Activated gamma-delta T cell treated with Interleukin-2 at 50 U/mL for 16 hours (primary cell): ENCODE results near the gene EEIG2.
"Not testable (repeated sequence)": the region's sequence is repeated elsewhere in the genome, so short reads cannot be mapped to it uniquely, and the experiment has no call there.

Source experiments
- DNase-seq: peaks from one replicate; pipeline ENCODE4 v3.0.0-alpha.2; 2020

Gene EEIG2

DNA sequence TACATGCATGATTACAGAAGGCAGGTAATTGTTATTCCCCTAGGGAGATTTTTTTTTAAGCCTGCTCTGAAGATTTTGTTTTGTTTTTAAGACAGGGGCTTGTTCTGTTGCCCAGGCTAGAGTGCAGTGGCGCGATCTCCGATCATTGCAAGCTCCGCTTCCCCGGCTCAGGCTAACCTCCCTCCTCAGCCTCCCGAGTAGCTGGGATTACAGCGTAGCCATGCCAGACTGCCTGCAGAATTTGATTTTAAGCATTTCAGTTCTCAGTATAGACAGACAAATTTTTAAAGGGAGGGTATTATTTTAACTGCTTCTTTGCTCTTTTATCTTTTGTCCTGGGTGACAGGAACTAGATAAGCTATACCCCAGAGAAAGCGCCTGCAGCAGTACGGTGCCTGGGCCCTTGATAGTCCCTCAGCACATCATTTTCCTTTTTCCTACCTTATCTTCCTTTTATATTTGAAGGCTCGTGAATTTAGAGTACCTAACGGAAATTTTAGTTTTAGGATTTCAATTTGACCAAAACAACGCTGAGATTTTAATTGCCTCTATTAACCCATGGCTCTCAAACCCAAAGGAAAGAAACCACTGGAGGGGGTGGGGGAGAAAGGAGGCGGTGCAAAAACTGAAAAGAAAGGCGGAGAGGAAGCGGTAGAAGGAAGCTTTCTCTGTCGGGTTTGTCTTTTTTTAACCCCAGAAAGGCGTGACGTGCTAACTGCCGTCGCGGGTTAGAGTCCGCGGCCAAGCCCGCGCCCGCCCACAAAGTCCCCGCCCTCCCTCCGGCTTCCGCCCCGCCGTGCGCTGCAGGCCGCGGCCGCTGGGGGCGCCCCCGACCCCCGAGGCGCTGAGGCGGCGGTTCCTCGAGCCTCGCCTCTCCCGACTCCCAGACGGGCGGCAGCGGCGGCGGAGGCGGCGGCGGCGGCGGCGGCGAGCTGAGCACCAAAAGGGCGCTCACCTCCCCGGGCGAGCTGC is at the start of gene EEIG2:
Gene EEIG2, plus strand, starts transcription at position 886 of the 972 bp plus-strand sequence. CDS start 329 bp downstream, outside the sequence.
- DNase-seq = peak; percentile 85

DNA sequence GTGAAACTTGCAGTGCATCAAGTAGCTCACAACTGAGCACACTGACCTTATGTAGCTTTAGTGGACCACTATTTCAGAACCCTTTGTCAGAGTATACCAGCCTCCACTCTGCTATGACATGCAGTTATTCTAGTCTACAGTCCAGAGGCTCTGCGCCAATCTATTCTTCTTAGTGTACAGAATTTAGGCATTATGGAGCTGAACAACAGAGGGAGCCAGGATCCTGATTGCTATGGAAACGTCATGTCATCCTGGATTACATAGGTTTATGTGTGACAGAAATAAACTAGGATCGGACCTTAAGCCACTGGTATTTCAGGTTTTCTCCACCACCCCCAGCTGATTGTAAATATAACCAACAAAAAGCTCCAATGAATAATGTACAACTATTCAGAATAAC is 48.1 kb upstream of the EEIG2 start:
- DNase-seq = no peak

DNA sequence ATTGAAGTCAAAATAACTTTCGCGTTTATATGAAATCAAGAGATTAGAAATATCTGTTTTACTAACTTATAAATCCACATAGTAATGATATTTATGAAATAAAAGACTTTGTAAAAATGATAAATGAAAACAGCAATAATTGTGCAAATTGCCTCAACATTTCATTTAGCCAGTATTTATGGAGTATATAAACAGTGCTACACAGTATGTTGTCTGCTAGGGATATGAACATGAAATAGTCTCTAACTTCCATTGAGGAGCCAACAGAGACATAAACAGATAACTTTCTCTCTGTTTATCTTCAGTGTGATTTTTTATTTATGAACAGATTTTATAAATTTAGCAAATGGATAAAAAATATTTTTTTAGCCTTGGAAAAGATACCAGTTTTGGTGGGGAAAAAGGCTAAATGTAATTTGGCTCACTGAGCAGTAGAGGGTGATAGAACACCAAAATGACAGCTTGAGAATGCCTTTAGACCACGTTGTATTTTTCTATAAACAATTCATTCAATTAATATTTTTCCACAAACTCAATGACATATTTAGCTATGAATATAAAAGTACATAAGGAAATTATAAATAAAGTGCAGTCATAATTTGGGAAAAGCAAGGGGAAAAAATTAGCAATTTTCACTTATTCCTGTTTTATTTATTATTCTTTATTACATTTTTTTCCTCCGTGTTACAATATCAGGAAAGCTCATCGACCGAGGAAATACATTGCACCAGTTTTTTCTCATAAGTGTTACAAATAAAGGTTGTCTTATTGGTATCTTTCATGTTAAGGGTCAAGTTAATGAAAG is 47.5 kb upstream of the EEIG2 start:
- DNase-seq = no peak

DNA sequence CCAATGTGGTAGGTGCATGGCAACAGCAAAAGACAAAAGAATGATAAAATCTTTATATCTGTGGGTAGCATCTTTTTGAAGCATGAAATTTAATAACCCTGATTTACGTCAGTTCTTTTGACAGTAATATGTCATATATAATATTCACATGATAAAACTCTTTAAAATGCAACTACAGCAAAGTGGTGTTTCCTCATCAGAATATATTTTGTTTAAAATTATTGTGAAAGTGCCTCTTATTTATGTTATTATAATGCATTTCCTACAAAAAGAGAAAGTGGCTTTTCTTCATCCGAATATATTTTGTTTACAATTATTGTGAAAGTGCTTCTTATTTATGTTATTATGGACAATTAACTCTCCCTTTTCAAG is 46.9 kb upstream of the EEIG2 start:
- DNase-seq = no peak

DNA sequence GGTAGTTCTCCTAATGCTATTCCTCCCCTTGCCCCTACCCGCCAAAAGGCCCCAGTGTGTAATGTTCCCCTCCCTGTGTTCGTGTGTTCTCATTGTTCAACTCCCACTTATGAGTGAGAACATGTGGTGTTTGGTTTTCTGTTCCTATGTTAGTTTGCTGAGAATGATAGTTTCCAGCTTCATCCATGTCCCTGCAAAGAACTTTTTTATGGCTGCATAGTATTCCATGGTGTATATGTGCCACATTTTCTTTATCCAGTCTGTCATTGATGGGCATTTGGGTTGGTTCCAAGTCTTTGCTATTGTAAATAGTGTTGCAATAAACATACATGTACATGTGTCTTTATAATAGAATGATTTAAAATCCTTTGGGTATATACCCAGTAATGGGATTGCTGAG is 46.0 kb upstream of the EEIG2 start:
- DNase-seq = not testable (repeated sequence)

DNA sequence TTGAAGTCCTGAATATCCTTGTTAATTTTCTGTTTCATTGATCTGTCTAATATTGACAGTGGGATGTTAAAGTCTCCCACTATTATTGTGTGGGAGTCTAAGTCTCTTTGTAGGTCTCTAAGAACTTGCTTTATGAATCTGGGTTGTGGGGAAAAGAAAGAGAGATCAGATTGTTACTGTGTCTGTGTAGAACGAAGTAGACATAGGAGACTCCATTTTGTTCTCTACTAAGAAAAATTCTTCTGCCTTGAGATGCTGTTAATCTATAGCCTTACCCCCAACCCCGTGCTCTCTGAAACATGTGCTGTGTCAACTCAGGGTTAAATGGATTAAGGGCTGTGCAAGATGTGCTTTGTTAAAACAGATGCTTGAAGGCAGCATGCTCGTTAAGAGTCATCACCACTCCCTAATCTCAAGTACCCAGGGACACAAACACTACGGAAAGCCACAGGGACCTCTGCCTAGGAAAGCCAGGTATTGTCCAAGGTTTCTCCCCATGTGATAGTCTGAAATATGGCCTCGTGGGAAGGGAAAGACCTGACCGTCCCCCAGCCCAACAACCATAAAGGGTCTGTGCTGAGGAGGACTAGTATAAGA is 42.5 kb upstream of the EEIG2 start:
- DNase-seq = not testable (repeated sequence)

DNA sequence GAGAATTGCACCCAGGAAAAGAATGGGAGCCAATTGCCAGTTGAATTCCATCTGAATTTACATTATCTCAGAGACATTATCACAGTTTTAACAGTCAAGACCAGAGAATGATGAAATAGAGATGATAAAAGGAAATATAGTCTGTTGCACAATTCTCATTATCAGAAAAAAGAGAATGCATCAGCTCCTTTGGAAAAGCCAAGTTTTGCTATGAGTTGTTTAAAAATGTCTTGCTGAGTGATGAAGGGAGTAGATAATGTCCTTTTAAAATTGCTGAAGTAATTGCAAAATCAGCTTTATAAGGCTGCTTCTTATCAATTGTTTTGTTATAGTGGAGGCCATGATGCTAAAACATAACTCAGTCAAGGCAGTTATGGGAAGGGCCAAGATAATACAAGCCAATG is 37.9 kb upstream of the EEIG2 start:
- no peak for DNase-seq

DNA sequence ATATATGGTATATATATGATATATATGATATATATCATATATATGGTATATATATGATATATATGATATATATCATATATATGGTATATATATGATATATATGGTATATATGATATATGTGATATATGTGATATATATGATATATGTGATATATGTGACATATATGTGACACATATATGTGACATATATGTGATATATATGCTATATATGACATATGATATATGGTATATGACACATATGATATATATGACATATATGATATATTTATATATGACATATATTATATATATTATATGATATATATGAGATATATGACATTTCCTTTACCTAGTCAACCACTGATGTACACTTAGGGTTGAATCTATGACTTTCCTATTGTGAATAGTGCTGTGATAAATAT is 36.1 kb upstream of the EEIG2 start:
- no peak for DNase-seq

DNA sequence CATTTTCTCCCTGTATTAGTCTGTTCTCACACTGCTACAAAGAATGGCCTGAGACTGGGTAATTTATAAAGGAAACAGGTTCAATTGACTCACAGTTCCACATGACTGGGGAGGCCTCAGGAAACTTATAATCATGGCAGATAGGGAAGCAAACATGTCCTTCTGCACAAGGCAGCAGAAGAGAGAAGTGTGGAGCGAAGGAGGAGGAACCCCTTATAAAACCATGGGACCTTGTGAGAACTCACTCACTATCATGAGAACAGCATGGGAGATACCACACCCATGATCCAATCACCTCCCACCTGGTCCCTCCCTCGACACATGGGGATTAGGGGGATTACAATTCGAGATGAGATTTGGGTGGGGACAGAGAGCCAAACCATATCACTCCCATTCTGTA is 35.2 kb upstream of the EEIG2 start:
- no peak for DNase-seq

DNA sequence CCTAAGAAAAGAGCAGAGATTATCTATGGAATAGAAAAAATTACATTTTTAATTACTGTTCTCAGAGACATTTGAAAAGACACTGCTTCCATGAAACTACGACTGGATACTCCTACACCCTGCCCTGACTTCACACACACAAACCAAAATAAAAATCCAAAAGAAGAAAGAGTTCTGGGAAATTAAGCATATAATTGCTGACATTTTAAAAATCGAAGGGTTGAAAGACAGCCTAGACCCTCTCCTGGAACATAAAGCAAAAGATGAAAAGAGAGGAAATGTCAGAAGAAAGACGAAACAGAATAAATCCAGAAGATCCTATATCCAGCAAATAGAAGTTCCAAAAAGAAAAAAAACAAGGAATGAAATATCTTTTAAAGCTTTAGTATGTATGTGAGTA is 32.8 kb upstream of the EEIG2 start:
- no peak for DNase-seq

DNA sequence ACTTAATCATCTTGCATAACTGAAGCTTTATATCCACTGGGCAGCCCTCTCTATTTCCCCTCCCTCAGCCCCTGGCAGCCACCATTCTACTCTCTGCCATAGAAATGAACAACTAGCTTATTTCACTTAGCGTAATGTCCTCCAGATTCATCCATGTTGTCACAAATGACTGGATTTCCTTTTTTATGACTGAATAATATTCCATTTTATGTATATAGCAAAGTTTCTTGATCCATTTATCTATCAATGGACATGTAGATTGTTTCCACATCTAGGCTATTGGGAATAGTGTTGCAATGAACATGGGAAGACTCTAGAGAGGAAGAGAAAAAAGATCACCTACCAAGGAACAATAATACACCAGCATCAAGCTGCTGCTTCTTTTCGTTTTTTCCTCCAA is 32.1 kb upstream of the EEIG2 start:
- DNase-seq = no peak

DNA sequence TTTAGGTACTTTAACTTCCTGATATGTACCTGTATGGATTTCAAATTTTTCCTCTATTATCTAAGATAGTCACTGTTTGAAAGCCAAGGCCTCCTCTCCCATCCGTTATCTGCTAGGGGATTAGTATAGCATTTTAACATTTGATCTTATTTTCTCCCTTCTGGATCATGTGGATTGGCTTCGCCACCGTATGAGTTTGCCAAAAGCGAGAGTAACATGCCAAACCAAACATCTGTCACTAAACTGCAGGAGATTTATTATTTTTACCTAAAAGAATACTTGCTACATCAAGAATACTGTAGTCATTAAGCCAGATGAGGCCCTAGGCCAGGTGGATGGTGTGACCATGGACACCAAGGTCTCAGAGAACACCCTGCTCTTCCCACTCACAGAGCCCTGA is 28.5 kb upstream of the EEIG2 start:
- no peak for DNase-seq

DNA sequence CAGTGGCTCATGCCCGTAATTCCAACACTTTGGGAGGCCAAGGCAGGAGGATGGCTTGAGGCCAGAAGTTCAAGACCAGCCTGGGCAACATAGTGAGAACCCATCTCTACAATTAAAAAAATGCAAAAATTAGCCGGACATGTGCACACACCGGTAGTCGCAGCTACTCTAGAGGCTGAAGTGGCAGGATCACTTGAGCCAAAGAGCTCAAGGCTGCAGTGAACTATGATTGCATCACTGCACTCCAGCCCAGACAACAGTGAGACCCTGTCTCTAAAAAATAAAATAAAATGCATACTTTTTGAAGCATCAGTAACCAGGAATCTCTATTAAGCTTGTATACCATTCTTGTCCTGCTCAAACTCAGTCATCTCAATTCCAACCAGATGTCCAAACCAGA is 27.2 kb upstream of the EEIG2 start:
- no peak for DNase-seq

DNA sequence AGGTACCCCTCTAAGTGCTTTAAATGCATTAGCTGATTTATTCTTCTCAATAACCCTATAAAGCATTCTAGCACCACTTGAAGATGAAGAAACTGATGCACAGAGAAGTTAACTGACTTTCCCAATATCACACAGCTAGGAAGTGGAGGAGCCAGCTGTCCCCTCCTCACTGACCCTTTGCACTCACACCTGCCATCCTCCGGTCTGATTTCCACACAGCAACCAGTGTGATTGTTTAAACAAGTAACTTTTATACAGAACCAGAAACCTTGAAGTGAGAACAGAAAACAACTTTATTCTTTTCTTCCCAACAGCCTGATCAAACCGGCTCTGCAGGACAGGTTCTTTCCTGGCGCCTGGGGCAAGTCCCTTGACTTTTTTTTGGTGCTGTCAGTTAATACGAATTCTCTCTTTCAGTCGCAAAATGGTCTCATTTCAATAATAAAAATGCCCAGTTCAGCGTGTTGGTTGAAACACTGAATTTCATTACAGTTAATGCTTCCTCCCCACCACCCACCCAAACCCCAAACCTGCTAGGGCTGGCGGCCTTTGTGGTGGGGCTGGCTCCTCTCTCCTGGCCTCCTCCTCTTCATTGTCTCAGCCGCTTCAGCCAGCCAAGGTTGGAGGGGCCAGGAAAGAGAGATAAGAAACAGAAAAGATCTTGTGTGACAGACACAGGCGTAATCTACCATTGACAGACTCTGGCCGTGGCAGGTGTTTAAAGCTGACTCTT is 26.4 kb upstream of the EEIG2 start:
- DNase-seq = no peak

DNA sequence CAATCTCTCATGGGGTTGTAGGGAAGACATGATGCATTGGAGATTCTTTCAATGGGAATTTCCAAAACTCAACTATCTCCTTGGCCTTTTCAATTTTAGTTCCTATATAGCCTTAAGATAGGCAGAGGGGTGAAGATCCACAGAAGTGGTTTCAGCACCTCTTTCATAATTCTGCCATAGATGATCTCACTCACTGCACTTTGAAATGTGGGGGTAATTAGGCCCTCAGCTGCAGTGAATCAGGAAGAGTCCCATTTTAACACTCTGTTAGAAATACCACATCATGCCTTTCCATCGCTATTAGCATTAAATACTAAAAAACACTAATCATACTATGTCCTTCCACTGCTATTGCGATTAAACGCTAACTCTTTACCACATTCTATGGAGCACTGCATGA is 25.1 kb upstream of the EEIG2 start:
- DNase-seq = no peak

DNA sequence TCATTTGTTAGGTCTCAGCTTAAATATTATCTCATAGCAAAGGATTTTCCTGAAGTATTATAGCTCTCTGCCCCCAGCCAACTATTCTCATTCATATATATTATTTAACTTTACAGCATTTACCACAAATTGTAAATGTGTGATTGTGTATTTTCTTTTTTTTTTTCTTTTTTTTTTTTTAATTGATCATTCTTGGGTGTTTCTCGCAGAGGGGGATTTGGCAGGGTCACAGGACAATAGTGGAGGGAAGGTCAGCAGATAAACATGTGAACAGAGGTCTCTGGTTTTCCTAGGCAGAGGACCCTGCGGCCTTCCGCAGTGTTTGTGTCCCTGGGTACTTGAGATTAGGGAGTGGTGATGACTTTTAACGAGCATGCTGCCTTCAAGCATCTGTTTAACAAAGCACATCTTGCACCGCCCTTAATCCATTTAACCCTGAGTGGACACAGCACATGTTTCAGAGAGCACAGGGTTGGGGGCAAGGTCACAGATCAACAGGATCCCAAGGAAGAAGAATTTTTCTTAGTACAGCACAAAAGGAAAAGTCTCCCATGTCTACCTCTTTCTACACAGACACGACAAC is 24.5 kb upstream of the EEIG2 start:
- DNase-seq = not testable (repeated sequence)

DNA sequence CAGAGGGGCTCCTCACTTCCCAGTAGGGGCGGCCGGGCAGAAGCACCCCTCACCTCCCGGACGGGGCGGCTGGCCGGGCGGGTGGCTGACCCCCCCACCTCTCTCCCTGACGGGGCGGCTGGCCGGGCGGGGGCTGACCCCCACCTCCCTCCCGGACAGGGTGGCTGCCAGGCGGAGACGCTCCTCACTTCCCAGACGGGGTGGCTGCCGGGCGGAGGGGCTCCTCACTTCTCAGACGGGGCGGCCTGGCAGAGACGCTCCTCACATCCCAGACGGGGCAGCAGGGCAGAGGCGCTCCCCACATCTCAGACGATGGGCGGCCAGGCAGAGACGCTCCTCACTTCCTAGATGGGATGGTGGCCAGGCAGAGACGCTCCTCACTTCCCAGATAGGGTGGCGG is 23.9 kb upstream of the EEIG2 start:
- not testable (repeated sequence) for DNase-seq

DNA sequence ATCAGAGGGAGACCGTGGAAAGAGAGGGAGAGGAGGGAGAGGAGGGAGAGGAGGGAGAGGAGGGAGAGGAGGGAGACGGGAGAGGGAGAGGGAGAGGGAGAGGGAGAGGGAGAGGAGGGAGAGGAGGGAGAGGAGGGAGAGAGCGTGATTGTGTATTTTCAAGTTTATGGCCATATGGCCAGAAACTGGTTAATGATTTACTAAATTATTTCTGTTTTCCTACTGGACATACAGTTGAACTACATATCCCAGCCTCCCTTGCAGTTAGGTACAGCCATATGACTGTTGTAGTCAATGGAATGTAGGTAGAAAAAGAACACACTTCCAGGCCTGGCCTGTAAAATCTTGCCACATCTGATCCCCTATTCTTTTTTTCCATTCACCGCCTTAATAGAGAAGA is 23.1 kb upstream of the EEIG2 start:
- DNase-seq = not testable (repeated sequence)

DNA sequence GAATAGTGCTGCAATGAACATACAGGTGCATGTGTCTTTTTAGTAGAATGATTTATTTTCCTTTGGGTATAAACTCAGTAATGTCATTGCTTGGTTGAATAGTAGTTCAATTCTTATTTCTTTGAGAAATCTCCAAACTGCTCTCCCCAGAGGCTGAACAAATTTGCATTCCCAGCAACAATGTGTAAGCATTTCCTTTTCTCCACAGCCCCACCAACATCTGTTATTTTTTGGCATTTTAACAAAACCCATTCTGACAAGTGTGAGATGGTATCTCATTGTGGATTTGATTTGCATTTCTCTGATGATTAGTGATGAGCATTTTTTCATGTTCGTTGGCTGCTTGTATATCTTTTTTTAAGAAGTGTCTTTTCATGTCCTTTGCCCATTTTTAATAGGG is 21.9 kb upstream of the EEIG2 start:
- no peak for DNase-seq

DNA sequence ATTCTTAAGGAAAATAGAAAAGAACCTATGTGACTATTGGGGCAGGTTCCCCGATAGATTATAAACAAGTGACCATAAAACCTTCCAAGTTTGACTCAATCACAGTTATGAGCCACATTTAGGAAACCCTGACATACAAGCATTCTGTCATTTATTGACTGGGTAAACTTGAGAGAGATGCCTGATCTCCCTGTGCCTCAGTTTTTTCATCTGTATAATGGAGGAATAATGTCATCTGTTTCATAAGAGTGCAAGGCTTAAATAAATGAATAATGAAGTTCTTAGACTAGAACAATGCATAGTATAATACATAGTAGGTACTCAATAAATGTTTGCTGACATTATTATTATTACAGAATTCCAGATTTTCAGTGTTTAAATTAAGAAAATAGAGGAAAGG is 18.9 kb upstream of the EEIG2 start:
- DNase-seq = no peak

DNA sequence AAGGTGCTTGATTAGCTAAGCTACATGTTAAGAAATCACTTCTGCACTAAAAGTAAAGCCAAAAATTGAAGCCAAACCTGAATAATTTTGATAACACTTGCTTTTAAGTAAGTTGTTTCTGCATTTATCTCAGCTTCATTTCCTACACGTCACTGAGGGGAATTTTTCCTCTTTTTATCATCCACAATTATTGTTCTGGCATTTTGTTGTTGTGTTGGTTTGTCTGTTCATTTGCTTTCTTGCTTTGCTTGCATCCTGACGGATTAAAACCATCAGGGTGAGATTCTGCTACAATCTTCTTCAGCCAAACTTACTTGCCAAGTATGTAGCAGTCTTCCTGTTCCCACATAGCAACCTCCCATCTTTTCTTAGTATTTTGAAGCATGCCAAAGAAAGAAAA is 18.0 kb upstream of the EEIG2 start:
- no peak for DNase-seq

DNA sequence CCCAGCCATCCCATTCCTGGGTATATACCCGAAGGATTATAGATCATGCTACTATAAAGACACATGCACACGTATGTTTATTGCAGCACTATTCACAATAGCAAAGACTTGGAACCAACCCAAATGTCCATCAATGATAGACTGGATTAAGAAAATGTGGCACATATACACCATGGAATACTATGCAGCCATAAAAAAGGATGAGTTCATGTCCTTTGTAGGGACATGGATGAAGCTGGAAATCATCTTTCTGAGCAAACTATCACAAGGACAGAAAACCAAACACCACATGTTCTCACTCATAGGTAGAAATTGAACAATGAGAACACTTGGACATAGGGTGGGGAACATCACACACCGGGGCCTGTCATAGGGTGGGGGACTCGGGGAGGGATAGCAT is 12.4 kb upstream of the EEIG2 start:
- DNase-seq = not testable (repeated sequence)
